Activated CD8-positive, alpha-beta memory T cell treated with anti-CD3 and anti-CD28 coated beads for 4 hours (primary cell): Measurements from ENCODE around the gene TARP.
"Not testable (repeated sequence)": the region's sequence is repeated elsewhere in the genome, so short reads cannot be mapped to it uniquely, and the experiment has no call there.

Source experiments
- DNase-seq, 2 donors: peaks; one replicate each; pipeline ENCODE4 v3.0.0-alpha.2; 2020; ENCODE audit warnings: low read depth in 2 of 2

Gene TARP

DNA sequence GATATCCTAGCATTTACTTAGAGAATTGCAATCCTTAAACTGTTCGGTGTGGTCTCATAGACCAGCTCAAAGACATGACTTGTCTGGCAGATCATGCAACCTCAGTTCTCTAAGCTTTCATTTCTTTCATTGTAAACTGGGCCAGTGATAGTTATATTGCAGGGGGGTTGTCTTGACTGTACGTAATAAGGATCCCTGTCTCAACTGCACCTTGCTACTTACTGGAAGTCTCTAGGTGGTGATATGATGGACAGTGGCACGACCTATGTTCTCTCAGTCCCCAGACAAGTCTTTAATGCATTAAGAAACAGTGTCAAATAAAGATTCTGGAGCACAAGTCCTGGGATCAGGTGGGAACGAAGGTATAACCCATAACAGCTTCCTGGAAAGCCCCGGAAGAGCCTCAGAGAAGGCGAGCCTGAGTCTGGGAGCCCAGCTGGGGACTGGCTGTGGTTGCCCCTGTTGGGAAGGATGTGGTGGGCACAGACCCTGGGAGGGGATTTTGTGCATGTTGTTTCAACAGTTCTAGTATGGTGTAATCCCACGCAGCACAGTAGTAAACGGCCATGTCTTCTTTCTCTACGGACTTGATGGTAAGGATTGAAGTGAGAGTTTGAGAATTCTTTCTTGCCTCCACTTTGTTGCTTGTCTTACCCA is 26.0 kb upstream of the TARP start:
- DNase-seq = no peak

DNA sequence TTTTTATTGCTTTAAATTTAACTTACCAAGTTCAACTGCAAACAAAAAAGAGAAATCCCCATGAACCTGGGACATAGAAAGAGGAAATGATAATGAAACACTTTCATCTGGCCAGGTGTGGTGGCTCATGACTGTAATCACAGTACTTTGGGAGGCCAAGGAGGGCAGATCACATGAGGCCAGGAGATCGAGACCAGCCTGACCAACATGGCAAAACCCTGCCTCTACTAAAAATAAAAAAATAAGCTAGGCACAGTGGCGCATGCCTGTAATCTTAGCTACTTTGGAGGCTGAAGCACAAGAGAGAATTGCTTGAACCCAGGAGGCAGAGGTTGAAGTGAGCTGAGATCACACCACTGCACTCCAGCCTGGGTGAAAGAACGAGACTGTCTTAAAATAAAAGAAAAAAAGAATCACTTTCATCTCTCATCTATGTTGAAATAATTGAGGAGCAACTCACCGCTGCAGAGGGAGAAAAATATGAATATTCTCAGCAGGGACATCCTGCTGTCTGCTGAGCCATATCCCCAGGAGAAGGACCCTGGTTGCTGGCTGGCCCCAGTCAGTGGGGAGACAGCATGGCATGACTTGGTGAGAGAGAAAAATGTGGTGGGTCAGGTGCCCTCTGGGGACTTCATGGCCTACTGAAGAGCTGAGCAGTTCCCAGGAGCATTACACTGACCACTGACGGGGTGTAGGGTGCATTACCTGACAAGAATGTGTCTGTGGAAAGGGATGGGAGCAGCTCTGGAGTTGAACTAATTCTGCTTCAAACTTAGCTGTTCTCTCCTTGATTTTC is 22.8 kb upstream of the TARP start:
- no peak for DNase-seq

DNA sequence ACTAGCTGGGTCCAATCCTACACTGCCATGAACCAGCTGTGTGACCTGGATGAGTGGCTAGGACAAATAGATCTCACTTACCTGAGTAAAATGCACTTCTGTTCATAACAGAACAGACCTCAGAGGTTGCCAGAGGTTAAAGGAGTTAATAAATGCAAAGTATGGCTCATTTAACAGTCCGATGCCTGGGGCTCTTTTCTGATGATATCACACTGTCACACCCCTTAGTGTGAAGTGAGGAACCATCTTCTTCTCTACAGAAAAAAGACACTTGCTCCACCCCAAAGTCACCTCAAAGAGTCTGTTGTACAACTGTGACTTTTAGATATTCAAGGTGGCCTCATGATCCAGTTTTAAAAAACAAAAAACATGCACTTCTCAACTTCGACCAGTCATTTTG is 21.5 kb upstream of the TARP start:
- no peak for DNase-seq

DNA sequence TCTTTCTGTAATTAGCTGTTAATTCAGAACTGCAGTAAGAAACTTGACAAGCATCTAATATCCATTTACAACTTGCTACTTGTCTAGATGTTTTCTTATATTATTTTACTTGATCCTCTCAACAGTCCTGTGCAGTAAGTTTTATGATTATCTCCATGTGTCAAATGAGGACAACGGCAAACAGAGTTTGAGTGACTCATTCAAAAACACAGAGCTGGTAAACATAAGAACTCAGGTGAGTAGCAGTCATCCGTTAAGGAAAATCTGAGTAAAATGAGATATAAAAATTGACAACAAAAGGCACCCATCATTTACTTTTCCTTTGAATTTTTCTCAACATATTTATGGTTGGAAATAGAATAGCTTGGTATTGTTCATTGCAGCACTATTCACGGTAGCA is 19.0 kb upstream of the TARP start:
- DNase-seq = no peak

DNA sequence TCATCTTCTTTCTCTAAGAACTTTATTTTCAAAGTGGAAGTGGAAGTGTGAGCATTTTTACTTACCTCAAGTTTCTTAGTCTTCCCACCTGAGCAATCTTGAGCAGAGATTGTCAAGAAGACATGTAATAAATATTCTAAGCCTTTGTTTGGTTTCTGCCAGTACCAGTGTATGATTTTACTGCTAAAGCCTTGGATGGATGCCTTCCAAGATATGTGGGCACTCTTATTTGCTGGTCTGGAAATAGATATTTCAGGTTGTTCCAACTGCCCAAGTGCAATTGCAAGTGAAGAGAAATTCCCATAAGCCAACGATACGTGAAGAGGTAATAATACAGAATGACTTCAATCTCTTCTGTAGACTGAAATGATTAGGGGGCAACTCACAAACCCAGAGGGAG is 18.2 kb upstream of the TARP start:
- DNase-seq = no peak

DNA sequence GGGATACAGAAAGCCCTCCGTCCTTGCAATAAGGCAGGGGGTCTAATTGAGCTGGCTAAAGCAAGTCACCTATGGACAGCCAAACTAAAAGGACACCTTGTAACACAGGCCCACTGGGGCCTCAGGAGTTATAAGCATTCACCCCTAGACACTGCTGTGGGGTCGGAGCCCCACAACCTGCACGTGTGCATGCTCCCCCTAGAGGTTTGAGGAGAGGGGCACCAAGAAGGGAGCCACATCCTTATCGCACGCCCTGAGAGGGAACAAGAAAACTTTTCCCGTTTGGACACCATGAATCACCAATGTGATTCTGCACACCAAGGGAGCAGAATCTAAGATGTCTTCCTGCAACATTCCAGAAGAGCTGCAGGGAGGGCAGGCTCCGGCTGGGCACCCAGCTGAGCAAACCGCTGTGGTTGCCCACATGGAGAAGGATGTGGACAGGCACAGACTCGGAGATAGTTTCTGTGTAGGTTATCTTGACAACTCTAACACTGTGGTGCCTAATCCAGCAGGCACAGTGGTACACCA is 17.7 kb upstream of the TARP start:
- no peak for DNase-seq

DNA sequence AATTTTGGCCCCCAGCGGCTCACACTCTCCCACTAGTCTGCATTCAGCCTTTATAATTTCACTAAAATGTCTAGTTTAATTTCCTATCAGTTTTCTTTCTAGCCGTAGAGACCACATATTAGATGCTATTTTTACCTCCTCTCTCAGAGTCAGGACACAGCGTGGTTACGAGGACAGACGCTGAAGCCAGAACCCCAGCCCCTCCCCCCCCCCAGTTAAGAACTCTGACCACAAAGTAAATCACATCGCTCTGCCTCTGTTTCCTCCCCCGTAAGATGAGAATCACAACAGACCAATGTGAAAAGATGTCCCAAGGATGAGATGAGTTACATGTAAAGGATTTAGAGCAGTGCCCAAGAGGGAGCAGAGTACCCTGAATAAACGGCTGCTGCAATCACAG is 11.1 kb upstream of the TARP start:
- no peak for DNase-seq

DNA sequence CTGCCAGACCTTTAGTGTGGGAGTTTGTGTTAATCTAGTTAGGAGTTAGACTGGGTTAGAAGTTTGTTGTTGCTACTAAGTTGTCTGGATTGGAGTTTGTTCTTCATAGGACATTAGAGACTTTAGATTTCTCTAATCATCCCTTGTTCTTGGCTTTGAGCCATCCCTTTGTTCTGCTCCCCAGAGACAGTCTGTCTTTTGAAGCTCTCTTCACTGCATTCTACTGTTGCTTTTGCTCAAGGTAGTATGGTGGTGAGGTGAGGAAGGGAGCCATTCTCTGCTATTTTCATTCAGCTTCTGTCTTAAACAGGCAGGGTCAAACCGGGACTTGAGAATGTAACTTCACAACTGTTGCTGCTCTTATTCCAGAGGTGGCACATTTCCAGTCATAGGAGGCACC is 10.4 kb upstream of the TARP start:
- no peak for DNase-seq

DNA sequence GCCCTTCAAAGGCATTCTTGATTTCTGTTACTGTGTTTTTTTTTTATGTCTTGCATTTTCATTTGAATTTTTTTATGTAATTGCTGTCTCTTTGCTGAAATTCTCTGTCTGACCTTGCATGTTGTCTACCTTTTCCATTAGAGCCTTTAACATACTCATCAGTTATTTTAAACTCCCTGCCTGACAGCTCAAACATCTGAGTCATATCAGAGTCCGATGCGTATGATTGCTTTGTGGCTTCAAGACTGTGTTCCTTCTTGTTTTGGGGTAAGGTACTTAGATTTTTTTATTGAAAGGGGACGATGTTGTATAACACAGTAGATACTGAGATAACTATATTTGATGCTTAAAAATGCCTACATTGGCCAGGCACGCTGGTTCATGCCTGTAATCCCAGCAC is 9.7 kb upstream of the TARP start:
- no peak for DNase-seq

DNA sequence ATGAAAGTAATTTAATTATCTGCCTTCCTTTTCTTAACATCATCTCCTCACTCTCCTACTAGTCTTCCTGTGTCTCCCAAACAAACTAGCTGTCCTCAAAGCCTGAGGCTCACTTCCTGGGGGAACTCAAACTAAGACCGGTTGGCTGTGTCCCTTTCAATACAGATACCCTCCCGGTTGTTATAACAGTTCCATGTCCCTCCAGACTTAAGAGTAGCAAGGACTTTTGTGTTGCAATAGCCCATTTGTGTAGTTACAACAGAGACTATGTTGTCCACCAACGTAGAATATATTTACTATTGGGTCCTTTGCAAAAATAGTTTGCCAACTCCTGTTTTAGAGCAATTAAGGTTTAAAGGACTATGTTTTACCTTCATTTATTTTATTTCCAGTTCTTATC is 8.6 kb upstream of the TARP start:
- no peak for DNase-seq

DNA sequence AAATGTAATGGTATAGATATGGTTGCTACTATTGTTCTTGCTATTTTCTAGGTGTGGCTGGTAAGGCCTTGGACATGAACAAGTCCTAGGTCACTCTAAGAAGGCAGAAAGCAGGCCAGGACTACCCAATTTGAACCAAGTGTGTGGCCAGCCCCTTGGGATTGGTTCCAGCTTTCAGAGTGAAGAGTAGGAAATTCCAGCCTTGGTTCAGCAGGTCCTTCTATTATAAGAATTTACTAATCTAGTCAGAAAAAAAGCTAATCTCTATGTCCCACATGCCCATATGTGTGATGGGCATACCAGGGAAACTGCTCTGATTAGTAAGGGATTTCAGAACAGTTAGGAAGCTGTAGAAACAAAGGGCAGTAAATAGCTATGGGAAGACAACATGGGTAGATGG is 7.8 kb upstream of the TARP start:
- DNase-seq = no peak

DNA sequence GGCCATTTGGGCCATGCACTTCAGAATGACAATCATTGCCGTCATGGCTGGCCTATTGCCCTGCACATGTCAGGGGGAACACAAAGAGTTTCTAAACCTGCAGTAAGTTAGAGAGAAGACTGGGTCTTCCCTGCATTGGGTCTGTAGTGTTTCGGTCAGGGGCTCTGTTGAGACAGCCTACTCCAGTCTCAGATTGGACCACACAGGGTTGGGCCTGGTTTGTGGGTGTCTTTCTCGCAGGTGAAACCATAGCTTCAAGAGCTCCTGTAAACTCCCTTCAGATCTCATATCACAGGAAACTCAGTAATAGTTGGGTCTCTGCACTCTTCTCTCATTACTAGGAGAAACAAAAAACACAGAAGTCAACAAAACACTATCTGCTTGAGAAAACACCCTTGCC is 7.3 kb upstream of the TARP start:
- no peak for DNase-seq

DNA sequence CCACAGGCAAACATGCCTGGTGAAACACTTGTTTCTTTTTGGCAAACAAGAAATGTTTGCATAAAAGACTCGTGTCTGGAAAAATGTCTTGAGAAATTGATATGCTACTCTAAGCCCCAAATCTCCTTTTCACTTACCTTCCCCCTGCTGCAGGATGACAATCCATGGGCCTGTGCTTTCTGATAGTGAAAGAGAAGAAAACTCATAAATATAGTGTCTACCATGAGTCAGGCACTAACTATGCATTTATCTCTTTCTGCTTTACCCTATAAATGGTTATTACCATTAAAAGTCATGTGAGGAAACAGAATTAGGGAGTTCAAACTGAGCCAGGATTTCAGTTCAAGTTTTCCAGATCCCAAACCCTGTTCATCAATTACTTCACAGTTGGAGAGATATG is 6.6 kb upstream of the TARP start:
- no peak for DNase-seq

DNA sequence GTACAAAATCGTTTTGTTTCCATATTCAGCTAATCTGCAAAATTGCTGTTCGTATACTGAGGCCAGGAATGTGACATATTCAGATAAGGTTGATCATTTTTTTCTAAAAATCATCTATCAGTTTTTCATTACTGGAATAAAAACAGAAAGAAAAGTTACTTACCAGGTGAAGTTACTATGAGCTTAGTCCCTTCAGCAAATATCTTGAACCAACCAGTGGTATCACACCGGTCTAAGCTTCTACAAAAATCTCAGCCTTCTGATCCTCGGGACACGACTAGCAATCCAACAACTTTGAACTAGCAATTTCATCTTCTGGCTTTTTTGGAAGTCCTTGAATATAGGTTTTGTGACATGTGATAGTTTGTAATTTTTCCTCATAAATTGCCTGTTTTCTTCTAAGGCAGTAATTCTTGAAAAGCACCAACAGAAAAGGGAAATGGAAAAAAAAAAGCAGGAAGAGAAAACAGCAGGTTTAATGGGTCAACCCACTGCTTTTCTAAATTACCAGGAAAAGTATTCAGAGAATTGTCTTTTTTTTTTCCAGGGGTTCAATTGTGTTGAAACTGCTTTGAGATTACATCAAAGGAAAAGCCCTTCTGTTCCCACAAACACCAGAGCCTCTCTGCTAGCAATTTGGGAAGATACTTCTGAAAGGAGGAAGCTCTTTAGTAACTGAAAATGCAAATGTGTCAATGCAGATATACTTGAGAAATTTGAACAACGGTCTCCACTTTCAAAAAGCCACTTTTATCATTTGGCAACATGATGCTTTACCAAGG is 2.9 kb upstream of the TARP start:
- no peak for DNase-seq

DNA sequence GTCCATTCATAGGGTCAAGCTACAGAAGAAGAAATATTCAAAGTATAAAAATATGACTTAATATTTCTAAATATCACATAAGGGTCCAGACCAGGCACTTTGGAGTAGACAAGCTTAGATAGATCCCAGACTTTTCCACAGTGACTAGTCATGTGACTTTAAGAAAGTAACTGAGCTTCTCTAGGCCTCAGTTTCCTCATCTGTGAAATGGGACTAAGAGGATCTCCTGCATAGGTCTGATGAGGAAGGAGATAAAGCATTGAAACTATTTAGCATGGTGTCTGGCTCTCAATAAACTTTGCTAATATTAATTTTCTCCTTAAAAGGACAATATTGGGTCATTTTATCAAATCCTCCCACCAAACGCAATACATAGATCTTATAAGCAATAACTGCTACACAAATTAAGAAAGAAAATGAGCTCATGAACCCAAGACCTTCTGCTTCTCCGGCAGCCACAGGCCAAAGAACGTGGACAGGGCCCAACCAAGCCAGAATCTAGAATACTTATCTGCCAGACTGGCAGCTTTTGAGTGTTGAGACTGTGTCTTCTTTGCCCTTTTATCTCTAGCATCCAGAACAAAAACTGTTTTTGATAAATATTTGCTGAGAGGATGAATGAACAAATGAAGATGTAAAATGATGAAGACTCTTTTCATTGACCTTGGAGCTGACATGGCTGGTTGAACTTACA is 1.6 kb upstream of the TARP start:
- no peak for DNase-seq

DNA sequence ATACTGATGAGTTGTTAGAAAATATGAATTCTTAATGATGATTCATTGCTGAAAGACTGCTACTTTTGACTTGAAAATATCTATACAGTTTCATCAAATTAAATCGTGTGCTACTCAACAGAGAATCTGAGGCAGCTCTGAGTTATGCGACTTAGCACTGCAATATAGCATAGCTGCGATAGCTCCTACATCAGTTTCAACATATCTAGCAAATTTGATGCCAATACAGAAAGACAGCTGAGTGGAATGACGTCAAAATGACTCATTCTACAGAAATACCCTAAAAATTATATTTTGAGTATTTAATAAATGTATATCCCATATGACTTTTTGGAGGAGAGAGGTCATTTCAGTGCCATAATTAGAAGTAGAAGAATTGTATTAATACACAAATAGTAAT is 1.1 kb upstream of the TARP start:
- no peak for DNase-seq

DNA sequence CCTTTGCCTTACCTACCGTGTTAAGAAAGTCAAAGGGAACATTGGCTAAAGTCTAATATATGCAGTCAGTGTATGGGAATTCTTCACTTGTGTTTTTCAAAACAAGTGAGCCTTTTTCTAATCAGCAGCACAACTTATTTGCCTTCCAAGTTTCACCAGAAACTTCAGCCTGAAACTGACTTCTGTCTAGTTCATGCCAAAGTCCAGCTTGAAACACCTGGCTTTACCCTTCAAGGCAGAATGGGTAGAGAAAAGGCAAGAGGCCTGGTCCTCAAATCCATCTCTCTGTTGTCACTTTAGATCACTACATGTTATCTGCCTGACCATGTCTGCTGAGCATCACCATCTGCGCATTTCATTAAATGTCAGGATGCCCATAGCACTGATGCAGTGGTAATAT is 3.0 kb downstream of the TARP start:
- DNase-seq = not testable (repeated sequence)

DNA sequence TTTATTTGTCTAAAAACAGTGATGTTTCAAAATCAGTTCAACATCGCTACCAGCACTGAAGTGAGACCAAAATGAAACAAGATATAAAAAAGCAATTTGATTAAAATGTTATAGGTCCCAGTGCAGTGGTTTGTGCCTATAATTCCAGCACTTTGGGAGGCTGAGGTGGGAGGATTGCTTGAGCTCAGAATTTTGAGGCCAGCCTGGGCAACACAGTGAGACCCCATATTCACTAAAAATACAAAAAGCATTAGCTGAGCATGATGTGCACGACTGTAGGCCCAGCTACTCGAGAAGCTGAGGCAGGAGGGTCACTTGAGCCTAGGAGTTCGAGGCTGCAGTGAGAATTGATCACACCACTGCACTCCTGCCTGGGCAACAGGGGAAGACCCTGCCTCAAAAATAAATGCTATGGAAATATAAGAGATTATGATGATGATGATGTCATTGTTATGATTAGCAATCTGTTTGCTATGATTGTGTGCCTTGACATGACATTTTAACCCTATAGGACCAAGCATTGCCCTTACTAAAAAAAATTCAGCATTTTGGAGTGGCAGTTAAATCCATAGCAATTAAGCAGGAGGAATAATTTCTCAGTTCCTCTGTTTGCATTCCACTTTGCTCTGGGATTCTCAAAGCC is 3.6 kb downstream of the TARP start:
- not testable (repeated sequence) for DNase-seq

DNA sequence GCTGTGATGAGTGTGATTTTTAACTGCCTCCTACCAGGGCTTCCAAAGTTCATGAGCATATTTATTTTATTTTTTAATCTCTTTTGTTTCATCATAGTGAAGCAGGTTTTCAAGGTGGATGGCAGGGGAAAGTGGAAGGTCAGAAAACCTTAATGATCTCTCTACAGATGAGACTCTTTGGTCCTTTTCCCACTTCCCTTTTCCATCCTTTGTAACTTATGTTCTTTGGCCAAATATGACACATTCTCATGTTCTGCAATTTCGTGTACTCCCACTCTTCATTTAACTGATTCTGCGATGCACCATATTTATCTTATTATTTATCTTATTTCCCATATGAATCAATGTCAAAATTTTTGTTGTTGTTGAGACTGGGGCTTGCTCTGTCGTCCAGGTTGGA is 7.5 kb downstream of the TARP start:
- DNase-seq = not testable (repeated sequence)

DNA sequence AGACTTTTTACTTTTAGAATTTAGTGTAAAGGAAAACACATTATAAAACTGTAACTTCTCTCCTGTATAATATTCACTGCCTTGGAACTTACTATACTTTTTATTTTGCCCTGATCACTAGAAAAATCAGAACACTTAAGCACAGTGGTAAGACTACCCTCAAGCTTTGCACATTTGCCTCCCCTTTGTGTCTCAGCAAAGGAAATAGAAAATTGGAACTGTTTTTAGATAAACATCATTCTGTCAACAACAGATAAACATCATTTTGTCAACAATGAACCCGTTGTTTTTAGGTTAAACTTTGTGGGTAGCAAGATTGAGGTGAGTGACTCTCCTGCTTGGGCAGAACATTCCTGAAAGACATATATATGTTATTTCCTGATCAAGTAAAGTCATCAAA is 8.8 kb downstream of the TARP start:
- DNase-seq = not testable (repeated sequence)

DNA sequence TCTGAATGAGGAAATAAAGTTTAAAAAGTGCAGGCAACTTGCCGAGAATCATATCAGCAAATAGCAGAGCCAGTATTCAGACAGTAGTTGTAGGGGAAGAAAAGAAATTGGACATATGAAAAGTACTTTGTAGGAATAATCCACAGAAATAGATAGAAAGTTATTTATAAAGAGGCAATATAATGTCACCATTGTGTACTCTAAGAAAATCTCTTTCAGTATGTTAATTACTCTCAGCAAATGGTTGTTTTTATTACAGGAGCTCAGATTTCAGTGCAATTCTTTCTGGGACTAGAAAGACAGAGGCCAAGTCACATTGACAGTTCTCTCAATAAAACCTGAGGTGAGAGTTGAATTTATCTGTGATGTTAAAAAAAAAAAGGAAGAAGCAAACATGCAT is 10.2 kb downstream of the TARP start:
- DNase-seq = not testable (repeated sequence)

DNA sequence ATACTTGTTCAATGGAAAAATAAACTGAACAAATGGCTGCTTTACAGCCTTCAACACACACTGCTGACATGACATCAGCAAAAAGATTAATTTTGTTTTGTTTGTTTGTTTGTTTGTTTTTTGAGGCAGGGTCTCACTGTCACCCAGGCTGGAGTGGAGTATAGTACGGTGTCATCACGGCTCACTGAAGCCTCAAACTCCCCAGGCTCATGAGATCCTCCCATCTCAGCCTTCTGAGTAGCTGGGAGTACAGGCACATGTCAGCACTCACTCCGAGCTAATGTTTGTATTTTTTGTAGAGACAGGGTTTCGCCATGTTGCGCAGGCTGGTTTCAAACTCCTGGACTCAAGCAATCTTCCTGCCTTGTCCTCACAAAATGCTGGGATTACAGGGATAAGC is 10.9 kb downstream of the TARP start:
- DNase-seq = no peak
